IMR-90 (cell line): ENCODE results near the gene TET1.

ENCODE experiments used
- CEBPB ChIP-seq: IDR thresholded peaks from 2 replicates; pipeline ENCODE4 v1.6.1; 2012; ENCODE audit warnings: low read depth, low read length, improper control_type of control experiment
- RAD21 ChIP-seq: IDR thresholded peaks from 2 replicates; pipeline ENCODE4 v1.6.1; 2012; ENCODE audit warnings: low read length, improper control_type of control experiment
- TF ChIP-seq, protein P1 (sequence below): conservative IDR thresholded peaks from 2 replicates; pipeline ENCODE4 v1.5.1; 2012; ENCODE audit warnings: mild to moderate bottlenecking, low read depth, low read length, improper control_type of control experiment

DNA sequence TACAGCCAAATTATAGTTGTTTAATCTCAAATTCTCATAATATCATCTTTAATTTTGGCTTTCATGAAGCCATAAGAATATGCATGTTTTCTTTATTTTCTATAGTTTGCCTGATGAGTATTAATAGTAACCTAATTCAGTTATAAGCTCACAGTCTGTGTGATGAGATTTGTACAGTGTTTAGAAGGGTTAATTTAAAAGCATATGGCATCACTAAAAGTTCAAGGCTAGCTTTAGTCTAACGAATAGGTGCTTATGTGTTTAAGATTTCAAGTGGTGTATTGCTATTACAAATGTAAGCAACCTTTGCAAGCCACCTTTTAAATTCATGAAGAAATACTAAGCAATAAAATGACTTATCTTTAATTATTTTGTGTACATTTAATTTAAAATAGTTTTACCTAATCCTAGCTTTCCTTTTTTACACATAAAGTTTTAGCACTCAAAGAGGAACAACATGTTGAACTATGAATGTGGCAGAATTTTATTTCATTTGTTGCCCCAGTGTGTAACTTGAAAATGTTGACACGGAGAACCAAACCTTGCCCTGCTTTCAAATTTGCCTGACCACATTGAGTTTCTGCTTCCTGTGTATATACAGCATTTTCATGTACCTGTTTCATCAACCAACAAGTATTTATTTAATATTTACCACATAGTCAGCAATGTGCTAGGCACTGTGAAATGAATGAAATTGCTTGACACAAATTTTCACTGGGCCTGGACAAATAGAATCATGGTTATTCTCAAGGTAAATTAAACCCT lies 41.5 kb downstream of the TET1 start:
- TF ChIP-seq, protein P1, sequence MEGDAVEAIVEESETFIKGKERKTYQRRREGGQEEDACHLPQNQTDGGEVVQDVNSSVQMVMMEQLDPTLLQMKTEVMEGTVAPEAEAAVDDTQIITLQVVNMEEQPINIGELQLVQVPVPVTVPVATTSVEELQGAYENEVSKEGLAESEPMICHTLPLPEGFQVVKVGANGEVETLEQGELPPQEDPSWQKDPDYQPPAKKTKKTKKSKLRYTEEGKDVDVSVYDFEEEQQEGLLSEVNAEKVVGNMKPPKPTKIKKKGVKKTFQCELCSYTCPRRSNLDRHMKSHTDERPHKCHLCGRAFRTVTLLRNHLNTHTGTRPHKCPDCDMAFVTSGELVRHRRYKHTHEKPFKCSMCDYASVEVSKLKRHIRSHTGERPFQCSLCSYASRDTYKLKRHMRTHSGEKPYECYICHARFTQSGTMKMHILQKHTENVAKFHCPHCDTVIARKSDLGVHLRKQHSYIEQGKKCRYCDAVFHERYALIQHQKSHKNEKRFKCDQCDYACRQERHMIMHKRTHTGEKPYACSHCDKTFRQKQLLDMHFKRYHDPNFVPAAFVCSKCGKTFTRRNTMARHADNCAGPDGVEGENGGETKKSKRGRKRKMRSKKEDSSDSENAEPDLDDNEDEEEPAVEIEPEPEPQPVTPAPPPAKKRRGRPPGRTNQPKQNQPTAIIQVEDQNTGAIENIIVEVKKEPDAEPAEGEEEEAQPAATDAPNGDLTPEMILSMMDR, result no peak
- no peak for TF ChIP-seq CEBPB
- TF ChIP-seq RAD21, result no peak
